Left lung (tissue), 14 donors: ENCODE measurements around the gene ESYT3. TPM values are rescaled to one million over a fixed set of nuclear protein-coding genes. Genes with fewer than 3 reads are reported as not detected.

Experiments
- ATAC-seq: fragments of 200-7000 bp; cut with Tn5 transposase; one replicate; pipeline ENCODE4 v1.9.1; 2020; ENCODE audit warnings: moderate library complexity
- DNase-seq, 4 donors: peaks; one replicate each; pipeline ENCODE4 v3.0.0-alpha.2; 2013 to 2020
- H3K27ac ChIP-seq, 2 donors: fragments of 200-600 bp; sonication (generic) in 1 of 2; one replicate each; pipeline versions ENCODE4 v1.5.0 to v1.8.0; 2020 to 2021
- H3K27me3 ChIP-seq, 2 donors: fragments of 200-600 bp; sonication (generic) in 1 of 2; one replicate each; pipeline versions ENCODE4 v1.5.0 to v1.8.0; 2020 to 2021
- H3K36me3 ChIP-seq, 2 donors: fragments of 200-600 bp; sonication (generic) in 1 of 2; one replicate each; pipeline versions ENCODE4 v1.5.0 to v1.8.0; 2020 to 2021
- H3K4me1 ChIP-seq, 2 donors: fragments of 200-600 bp; one replicate each; pipeline ENCODE4 v1.8.0; 2021
- H3K4me3 ChIP-seq, 2 donors: fragments of 200-600 bp; sonication (generic) in 1 of 2; one replicate each; pipeline versions ENCODE4 v1.5.0 to v1.8.0; 2020 to 2021; ENCODE audit warnings: mild to moderate bottlenecking in 1 of 2
- H3K9me3 ChIP-seq, 2 donors: fragments of 200-600 bp; sonication (generic) in 1 of 2; one replicate each; pipeline versions ENCODE4 v1.5.0 to v1.8.0; 2020 to 2021
- intact Hi-C, 2 donors: fragments of 100-400 bp; cut with DNase I; formaldehyde crosslinking; loops; one replicate each; pipeline versions ENCODE4 v1.11.2 to v1.14.2; 2022
- long read RNA-seq, 12 donors: library from polyadenylated mRNA in 2 of 12; unstranded in 2 of 12; transcript quantifications; one replicate each; pipeline ENCODE4 v2.0.0 and lab custom pipeline, GENCODE V29; 2019 to 2026
- polyA plus RNA-seq, 6 donors: library from polyadenylated mRNA; unstranded; fragments of 120-200 nt; gene quantifications; one replicate each; pipeline ENCODE4 v1.2.1, GENCODE V29; 2013; ENCODE audit not compliant: insufficient read length in 6 of 6
- total RNA-seq, 2 donors: library from RNA; stranded (reverse); fragmentation: NEBNext Ultra II Directional; extraction: Animal tissue kit (Norgen Biotek cat#: 25700); gene quantifications; one replicate each; pipeline ENCODE4 v1.2.1, GENCODE V29; 2021
- TF ChIP-seq, protein P1 (sequence below), 2 donors: fragments of 200-600 bp; sonication (generic) in 1 of 2; IDR thresholded peaks; one replicate each; pipeline versions ENCODE4 v1.5.0 to v1.8.0; 2021; ENCODE audit warnings: antibody characterized with exemption in 2 of 2
- donor health status: DM: no; HTN: yes; CAD: no.
- donor health status: DM: no; HTN: no; CAD: no.

ESYT3 gene, protein sequence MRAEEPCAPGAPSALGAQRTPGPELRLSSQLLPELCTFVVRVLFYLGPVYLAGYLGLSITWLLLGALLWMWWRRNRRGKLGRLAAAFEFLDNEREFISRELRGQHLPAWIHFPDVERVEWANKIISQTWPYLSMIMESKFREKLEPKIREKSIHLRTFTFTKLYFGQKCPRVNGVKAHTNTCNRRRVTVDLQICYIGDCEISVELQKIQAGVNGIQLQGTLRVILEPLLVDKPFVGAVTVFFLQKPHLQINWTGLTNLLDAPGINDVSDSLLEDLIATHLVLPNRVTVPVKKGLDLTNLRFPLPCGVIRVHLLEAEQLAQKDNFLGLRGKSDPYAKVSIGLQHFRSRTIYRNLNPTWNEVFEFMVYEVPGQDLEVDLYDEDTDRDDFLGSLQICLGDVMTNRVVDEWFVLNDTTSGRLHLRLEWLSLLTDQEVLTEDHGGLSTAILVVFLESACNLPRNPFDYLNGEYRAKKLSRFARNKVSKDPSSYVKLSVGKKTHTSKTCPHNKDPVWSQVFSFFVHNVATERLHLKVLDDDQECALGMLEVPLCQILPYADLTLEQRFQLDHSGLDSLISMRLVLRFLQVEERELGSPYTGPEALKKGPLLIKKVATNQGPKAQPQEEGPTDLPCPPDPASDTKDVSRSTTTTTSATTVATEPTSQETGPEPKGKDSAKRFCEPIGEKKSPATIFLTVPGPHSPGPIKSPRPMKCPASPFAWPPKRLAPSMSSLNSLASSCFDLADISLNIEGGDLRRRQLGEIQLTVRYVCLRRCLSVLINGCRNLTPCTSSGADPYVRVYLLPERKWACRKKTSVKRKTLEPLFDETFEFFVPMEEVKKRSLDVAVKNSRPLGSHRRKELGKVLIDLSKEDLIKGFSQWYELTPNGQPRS
- total RNA-seq (10 to 100 TPM; 24.5 to 44.4 TPM), polyA plus RNA-seq (10 to 100 TPM; 18.7 to 40.9 (median 37.4) TPM)
- long read RNA-seq, donor 1, partial matches to known transcripts = 0 of 1 reads
- long read RNA-seq, donor 1, other reads (novel, unspliced or antisense) = 0 of 1 reads
- long read RNA-seq, donor 2 = 0 reads
- long read RNA-seq, donor 3, full-length matches to known transcripts = 1 of 1 reads
- long read RNA-seq, donor 3, partial matches to known transcripts = 0 of 1 reads
- long read RNA-seq, donor 3, other reads (novel, unspliced or antisense) = 0 of 1 reads
- long read RNA-seq, donor 4, partial matches to known transcripts = 2 of 2 reads
- long read RNA-seq, donor 4, other reads (novel, unspliced or antisense) = 0 of 2 reads
- long read RNA-seq, donor 5, partial matches to known transcripts = 0 of 1 reads
- long read RNA-seq, donor 5, other reads (novel, unspliced or antisense) = 0 of 1 reads
- long read RNA-seq, donor 6 = 0 reads
- long read RNA-seq, donor 7, partial matches to known transcripts = 6 of 6 reads
- long read RNA-seq, donor 7, other reads (novel, unspliced or antisense) = 0 of 6 reads
- long read RNA-seq, donor 8, full-length matches to known transcripts = 1 of 1 reads
- long read RNA-seq, donor 8, partial matches to known transcripts = 0 of 1 reads
- long read RNA-seq, donor 8, other reads (novel, unspliced or antisense) = 0 of 1 reads
- long read RNA-seq, donor 9 = 0 reads
- long read RNA-seq, donor 10, partial matches to known transcripts = 7 of 8 reads
- long read RNA-seq, donor 10, other reads (novel, unspliced or antisense) = 1 of 8 reads
- long read RNA-seq, donor 11 = 0 reads
- long read RNA-seq, donor 12 = 0 reads

DNA sequence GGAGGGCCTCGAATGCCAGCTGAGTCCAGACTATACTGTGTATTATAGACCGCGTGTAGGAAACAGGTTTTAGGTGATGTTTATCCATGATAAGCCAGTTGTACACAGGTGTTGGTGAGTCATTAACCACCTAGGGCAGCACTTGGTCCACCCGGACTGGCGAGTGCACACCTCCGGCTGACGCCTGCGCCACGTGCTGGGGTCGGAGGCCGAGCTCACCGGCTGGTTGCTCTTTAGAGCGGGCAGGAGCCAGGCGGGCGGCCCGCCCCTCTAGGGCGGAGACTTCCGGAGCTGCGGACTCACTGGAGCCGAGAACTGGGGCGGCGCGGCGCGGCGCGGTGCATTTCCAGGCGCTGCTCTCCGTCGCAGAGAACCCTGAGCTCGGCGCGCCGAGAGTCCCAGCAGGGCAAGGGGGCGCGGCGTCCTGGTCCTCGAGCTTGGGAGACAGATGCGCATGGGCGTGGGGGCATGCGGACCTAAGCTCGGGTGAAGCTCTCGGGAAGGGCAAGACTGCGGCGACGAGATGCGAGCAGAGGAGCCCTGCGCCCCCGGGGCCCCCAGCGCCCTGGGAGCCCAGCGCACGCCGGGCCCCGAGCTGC lies at the start of gene ESYT3:
Gene ESYT3 (plus strand): TSS at position 341 of the 599 bp plus-strand sequence. CDS start 183 bp downstream, at position 524.
- ATAC-seq (peak; percentile 94), DNase-seq (peak in 3 of 4 donors; percentile 77 to 96 (median 91))
- H3K27ac ChIP-seq = peak within 1 kb of the TSS; percentile 15 to 53
- TF ChIP-seq, protein P1, sequence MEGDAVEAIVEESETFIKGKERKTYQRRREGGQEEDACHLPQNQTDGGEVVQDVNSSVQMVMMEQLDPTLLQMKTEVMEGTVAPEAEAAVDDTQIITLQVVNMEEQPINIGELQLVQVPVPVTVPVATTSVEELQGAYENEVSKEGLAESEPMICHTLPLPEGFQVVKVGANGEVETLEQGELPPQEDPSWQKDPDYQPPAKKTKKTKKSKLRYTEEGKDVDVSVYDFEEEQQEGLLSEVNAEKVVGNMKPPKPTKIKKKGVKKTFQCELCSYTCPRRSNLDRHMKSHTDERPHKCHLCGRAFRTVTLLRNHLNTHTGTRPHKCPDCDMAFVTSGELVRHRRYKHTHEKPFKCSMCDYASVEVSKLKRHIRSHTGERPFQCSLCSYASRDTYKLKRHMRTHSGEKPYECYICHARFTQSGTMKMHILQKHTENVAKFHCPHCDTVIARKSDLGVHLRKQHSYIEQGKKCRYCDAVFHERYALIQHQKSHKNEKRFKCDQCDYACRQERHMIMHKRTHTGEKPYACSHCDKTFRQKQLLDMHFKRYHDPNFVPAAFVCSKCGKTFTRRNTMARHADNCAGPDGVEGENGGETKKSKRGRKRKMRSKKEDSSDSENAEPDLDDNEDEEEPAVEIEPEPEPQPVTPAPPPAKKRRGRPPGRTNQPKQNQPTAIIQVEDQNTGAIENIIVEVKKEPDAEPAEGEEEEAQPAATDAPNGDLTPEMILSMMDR (IDR thresholded peaks at IDR 0.05) = no peak
- peaks cover 8 to 20% of the 10 kb centered on the region in 2 donors for H3K4me1 ChIP-seq
- intact Hi-C loops = no loop called here
- H3K9me3 ChIP-seq = no peaks in the 10 kb centered on the region
- H3K36me3 ChIP-seq = no peaks in the 10 kb centered on the region
- peak within 1 kb of the TSS; percentile 43 to 54 for H3K4me3 ChIP-seq
- peaks cover 14 to 61% of the 10 kb centered on the region in 2 donors for H3K27me3 ChIP-seq

DNA sequence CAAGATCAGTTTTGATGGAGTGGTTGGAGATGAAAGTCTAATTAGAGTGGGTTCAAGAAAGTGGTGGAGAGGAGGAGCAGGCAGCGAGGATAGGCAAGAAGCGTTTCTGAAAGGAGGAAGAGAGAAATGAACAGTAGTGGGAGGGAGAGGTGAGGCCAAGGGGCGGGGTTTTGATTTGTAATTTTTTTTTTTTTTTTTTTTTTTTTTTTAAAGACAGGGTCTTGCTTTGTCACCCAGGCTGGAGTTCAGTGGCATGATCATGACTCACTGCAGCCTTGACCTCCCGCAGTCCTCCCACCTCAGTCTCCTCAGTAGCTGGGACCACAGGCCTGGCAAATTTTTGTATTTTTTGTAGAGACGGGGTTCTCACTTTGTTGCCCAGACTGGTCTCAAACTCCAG lies 49.4 kb upstream of the ESYT3 start:
- no peak overlapping the region for H3K4me3 ChIP-seq
- TF ChIP-seq, protein P1 (IDR thresholded peaks at IDR 0.05) = no peak
- intact Hi-C loops = no loop called here
- H3K4me1 ChIP-seq = peaks cover 18 to 21% of the 10 kb centered on the region in 2 donors
- no peaks in the 10 kb centered on the region for H3K27me3 ChIP-seq
- no peak for DNase-seq
- no peaks in the 10 kb centered on the region for H3K9me3 ChIP-seq
- no peak for ATAC-seq
- H3K36me3 ChIP-seq = no peaks in the 10 kb centered on the region
- no peak overlapping the region for H3K27ac ChIP-seq

DNA sequence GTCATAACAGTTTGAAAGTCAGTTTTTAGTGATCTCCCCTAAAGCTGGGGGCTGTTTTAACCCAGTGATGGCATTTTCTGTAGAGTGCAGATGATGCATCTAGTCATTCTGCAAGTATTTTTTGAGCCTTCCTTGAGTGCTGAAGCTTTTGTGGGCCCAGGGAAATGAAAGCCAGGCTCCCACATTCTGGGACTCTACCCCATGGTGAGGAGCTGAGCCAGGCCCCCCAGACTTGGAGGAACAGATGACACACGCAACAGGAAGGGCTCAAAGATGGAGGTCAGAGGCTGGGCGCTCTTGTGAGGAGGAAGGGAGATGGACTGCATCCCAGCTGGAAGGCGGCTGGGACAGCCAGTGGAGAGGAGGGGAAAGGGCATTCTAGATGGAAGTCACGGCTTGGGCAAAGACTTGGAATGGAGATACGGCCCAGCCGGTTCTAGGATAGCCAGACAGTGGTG lies 45.2 kb upstream of the ESYT3 start:
- no peaks in the 10 kb centered on the region for H3K27me3 ChIP-seq
- H3K9me3 ChIP-seq = no peaks in the 10 kb centered on the region
- no peaks in the 10 kb centered on the region for H3K36me3 ChIP-seq
- no peak for DNase-seq
- intact Hi-C loops = no loop called here
- no peak for ATAC-seq
- no peak overlapping the region for H3K4me3 ChIP-seq
- TF ChIP-seq, protein P1 (IDR thresholded peaks at IDR 0.05) = no peak
- H3K27ac ChIP-seq = no peak overlapping the region
- peaks cover 4% of the 10 kb centered on the region in 2 donors for H3K4me1 ChIP-seq

DNA sequence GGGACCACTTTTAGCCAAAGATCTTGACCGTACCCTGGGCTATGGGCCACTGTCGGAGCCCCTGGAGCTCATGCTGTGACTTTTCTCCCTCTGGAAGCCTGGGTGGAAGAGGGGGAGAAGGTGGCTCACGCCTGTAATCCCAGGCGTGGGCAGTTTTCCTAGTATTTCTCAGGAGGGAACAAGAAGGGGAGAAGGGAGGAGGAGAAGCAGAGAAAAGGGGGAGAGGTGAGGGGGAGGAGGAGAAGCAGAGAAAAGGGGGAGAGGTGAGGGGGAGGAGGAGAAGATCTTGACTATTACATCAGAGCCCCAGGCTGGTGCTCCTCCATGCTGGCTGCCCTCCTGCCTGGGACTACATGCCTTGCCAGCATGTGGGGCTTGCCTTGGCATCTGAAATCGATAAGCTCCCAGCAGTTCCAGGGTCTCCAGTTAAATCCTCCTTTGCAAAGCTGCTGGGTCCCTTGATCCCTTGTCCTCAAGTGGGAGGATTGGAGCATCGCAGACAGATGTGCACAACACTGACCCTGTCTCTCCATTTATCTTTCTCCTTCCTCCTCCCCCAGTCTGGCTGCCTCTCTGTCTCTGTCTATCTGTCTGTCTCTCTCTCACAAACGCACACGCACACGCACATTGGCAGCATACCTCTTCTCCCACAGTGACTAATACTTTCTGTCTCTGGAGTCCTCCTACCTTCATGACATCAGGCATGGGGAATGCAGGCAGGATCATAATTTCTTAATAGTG lies 44.4 kb upstream of the ESYT3 start:
- ATAC-seq = peak; percentile 89
- intact Hi-C loops = no loop called here
- no peaks in the 10 kb centered on the region for H3K9me3 ChIP-seq

More for the DNA sequence above, 44.4 kb upstream of the ESYT3 start:
- Histone ChIP-seq H3K27me3 (no peaks in the 10 kb centered on the region), H3K27ac (no peak overlapping the region), H3K4me3 (no peak overlapping the region), H3K36me3 (no peaks in the 10 kb centered on the region), H3K4me1 (peaks cover 4% of the 10 kb centered on the region in 2 donors)
- no peak for DNase-seq
- TF ChIP-seq, protein P1 (IDR thresholded peaks at IDR 0.05) = no peak
